Nephron (organoid): ENCODE measurements around the gene NEURL3.

Experiments used
- H3K27ac Mint-ChIP-seq, 3 experiments: 2 replicates each; pipeline ENCODE4 v1.8.0; 2020; ENCODE audit warnings: mixed read lengths in 3 of 3, mild to moderate bottlenecking in 2 of 3, moderate library complexity in 1 of 3
- H3K27me3 Mint-ChIP-seq: 2 replicates; pipeline ENCODE4 v1.8.0; 2021; ENCODE audit warnings: low read depth, mild to moderate bottlenecking, moderate library complexity, mixed read lengths
- H3K36me3 Mint-ChIP-seq: 2 replicates; pipeline ENCODE4 v1.8.0; 2020; ENCODE audit warnings: low read depth, mixed read lengths
- H3K4me1 Mint-ChIP-seq: 2 replicates; pipeline ENCODE4 v1.8.0; 2020; ENCODE audit warnings: mixed read lengths
- H3K4me3 Mint-ChIP-seq, 3 experiments: 2 replicates each; pipeline ENCODE4 v1.8.0; 2020; ENCODE audit warnings: mild to moderate bottlenecking in 3 of 3, mixed read lengths in 3 of 3, moderate library complexity in 2 of 3
- H3K9me3 Mint-ChIP-seq: 2 replicates; pipeline ENCODE4 v1.8.0; 2020; ENCODE audit warnings: mixed read lengths
- TF ChIP-seq, protein P1 (sequence below), 3 experiments: fragments of 200-600 bp; sonication (generic); IDR thresholded peaks; one replicate each; pipeline ENCODE4 v1.5.0; 2021; ENCODE audit warnings: antibody characterized with exemption in 3 of 3; ENCODE audit not compliant: unreplicated experiment in 3 of 3

NEURL3 gene

GRCh38 chr2:96498021-96498431 lies 7.1 kb downstream of the NEURL3 start:
- H3K27ac Mint-ChIP-seq, result no peak overlapping the region
- H3K9me3 Mint-ChIP-seq, result peaks cover 17% of the 10 kb centered on the region
- no peaks in the 10 kb centered on the region for H3K27me3 Mint-ChIP-seq
- peaks cover 5% of the 10 kb centered on the region for H3K4me1 Mint-ChIP-seq
- TF ChIP-seq, protein P1, sequence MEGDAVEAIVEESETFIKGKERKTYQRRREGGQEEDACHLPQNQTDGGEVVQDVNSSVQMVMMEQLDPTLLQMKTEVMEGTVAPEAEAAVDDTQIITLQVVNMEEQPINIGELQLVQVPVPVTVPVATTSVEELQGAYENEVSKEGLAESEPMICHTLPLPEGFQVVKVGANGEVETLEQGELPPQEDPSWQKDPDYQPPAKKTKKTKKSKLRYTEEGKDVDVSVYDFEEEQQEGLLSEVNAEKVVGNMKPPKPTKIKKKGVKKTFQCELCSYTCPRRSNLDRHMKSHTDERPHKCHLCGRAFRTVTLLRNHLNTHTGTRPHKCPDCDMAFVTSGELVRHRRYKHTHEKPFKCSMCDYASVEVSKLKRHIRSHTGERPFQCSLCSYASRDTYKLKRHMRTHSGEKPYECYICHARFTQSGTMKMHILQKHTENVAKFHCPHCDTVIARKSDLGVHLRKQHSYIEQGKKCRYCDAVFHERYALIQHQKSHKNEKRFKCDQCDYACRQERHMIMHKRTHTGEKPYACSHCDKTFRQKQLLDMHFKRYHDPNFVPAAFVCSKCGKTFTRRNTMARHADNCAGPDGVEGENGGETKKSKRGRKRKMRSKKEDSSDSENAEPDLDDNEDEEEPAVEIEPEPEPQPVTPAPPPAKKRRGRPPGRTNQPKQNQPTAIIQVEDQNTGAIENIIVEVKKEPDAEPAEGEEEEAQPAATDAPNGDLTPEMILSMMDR (IDR thresholded peaks at IDR 0.05; ENCODE audit: unreplicated experiment in 3 of 3), result no peak
- peaks cover 8% of the 10 kb centered on the region for H3K36me3 Mint-ChIP-seq
- H3K4me3 Mint-ChIP-seq, result no peak overlapping the region

DNA sequence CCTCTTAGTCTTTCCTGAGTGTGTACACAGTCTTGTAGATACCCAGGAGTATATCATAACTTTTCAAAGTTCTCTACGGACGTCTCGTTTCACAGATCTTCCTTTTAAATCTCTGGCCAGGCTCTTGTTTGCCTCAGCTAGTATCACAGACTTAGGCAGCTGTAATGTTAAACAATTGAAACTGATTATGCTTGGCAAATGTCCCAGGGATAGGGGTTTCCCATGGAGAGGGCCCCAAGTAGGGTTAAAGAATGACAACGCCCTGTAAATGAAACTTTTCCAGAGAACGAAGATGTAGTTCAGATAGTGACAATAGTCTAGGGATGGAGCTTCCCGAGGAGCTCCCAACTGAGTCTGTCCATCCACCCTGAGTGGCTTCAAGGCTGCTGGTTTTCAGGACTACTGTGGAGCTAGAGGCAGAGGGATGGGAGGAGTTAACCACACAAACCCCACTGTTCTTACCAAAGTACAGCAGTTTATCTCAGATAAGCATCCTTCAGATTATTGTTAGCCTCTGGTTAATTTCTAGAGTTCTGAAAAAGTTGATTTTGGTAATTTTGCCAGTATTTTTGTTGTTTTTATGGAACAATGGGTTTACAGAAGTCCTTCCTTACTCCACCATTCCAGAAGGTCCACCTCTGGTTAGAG lies 9.1 kb downstream of the NEURL3 start:
- TF ChIP-seq, protein P1 (IDR thresholded peaks at IDR 0.05; ENCODE audit: unreplicated experiment in 3 of 3), result no peak
- Mint-ChIP-seq H3K36me3 (peaks cover 8% of the 10 kb centered on the region), H3K27ac (no peak overlapping the region), H3K4me1 (peaks cover 5% of the 10 kb centered on the region), H3K4me3 (no peak overlapping the region), H3K27me3 (no peaks in the 10 kb centered on the region), H3K9me3 (peaks cover 17% of the 10 kb centered on the region)

DNA sequence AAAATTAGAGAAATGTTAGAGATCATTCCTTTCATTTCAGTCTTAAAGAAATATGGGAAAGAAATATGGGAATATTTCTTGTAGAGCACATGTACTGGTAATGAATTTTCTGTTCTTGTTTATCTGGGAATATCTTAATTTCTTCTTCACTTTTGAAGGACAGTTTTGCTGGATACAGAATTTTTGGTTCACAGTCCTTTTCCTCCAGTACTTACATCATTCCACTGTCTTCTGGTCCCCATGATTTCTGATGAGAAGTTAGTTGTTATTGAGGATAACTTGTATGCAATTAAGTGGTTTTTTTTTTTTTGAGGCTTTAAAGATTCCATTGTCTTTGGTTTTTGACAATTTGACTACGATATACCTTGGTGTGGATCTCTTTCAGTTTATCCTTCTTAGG lies 11.0 kb downstream of the NEURL3 start:
- Mint-ChIP-seq H3K27ac (no peak overlapping the region), H3K36me3 (peaks cover 4% of the 10 kb centered on the region), H3K4me3 (no peak overlapping the region), H3K4me1 (no peaks in the 10 kb centered on the region), H3K27me3 (no peaks in the 10 kb centered on the region), H3K9me3 (peaks cover 17% of the 10 kb centered on the region)
- TF ChIP-seq, protein P1 (IDR thresholded peaks at IDR 0.05; ENCODE audit: unreplicated experiment in 3 of 3), result no peak

GRCh38 chr2:96493072-96493471 lies 12.1 kb downstream of the NEURL3 start:
- no peaks in the 10 kb centered on the region for H3K4me1 Mint-ChIP-seq
- peaks cover 4% of the 10 kb centered on the region for H3K36me3 Mint-ChIP-seq
- H3K27ac Mint-ChIP-seq, result no peak overlapping the region
- peaks cover 3% of the 10 kb centered on the region for H3K27me3 Mint-ChIP-seq
- H3K9me3 Mint-ChIP-seq, result peaks cover 17% of the 10 kb centered on the region
- TF ChIP-seq, protein P1 (IDR thresholded peaks at IDR 0.05; ENCODE audit: unreplicated experiment in 3 of 3), result no peak
- H3K4me3 Mint-ChIP-seq, result no peak overlapping the region

DNA sequence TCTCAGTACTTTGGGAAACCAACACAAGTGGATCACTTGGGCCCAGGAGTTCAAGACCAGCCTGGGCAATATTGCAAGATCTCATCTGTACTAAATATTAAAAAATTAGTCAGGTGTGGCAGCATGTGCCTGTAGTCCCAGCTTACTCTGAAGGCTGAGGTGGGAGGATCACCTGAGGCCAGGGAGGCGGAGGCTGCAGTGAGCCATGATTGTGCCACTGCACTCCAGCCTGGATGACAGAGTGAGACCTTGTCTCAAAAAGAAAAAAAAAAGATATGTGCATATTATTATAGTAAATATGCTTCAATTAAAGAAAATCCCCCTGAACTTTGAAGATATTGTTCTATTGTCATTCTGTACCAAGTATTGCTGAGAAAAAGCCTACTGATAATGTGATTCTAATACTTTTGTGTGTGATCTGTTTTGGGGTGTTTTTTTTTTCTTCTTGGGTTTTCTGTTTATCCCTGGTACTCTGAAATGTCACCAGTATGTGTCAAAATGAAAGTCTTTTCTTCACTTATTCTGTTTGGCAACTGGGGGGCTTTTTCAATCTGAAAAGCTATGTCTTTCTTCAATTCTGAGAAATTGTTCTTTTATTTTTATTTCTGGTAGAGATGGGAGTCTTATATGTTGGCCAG lies 13.2 kb downstream of the NEURL3 start:
- H3K4me3 Mint-ChIP-seq, result no peak overlapping the region

More for the DNA sequence above, 13.2 kb downstream of the NEURL3 start:
- Mint-ChIP-seq H3K27ac (no peak overlapping the region), H3K27me3 (peaks cover 3% of the 10 kb centered on the region), H3K9me3 (peaks cover 17% of the 10 kb centered on the region), H3K4me1 (peaks cover 3% of the 10 kb centered on the region), H3K36me3 (peaks cover 4% of the 10 kb centered on the region)
- TF ChIP-seq, protein P1 (IDR thresholded peaks at IDR 0.05; ENCODE audit: unreplicated experiment in 3 of 3), result no peak
